GM23248 (cell line): ENCODE results near the gene LFNG.

Experiments used
- EZH2 ChIP-seq: fragments of 200-600 bp; sonication (generic); IDR thresholded peaks from 2 replicates; pipeline ENCODE4 v1.6.1; 2018; ENCODE audit warnings: antibody characterized with exemption, mild to moderate bottlenecking; ENCODE audit not compliant: insufficient read depth, poor library complexity, severe bottlenecking
- EZH2phosphoT487 ChIP-seq: fragments of 200-600 bp; sonication (generic); IDR thresholded peaks from 2 replicates; pipeline ENCODE4 v1.6.1; 2018; ENCODE audit warnings: antibody characterized with exemption, moderate library complexity, mild to moderate bottlenecking, low read depth; ENCODE audit not compliant: insufficient read depth

GRCh38 chr7:2517678-2518507, 1.7 kb upstream of the LFNG start:
- TF ChIP-seq EZH2, result no peak
- TF ChIP-seq EZH2phosphoT487, result no peak
